Measurements from ENCODE around the gene SORCS2.
"Not testable (repeated sequence)": the region's sequence is repeated elsewhere in the genome, so short reads cannot be mapped to it uniquely, and the experiment has no call there.

DNA sequence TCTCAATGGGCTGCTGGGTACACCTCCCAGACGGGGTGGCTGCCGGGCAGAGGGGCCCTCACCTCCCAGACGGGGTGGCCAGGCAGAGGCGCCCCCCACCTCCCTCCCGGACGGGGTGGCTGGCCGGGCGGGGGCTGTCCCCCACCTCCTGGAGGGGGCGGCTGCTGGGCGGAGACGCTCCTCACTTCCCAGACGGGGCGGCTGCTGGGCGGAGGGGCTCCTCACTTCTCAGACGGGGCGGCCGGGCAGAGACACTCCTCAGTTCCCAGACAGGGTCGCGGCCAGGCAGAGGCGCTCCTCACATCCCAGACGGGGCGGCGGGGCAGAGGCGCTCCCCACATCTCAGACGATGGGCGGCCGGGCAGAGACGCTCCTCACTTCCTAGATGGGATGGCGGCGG lies 409.8 kb downstream of the SORCS2 start:
- not testable (repeated sequence) for TF ChIP-seq CTCF, POLR2A, POLR2AphosphoS5 (IDR thresholded peaks at IDR 0.05)
